Measurements from ENCODE around the gene JARID2.

JARID2 gene

GRCh38 chr6:15476631-15477380, 230.9 kb downstream of the JARID2 start:
- FAIRE-seq = no peak

GRCh38 chr6:15477746-15478145, 231.9 kb downstream of the JARID2 start:
- no peak for FAIRE-seq

- no peak for FAIRE-seq
Measured at GRCh38 chr6:15479761-15480160, 233.9 kb downstream of the JARID2 start.

- FAIRE-seq = no peak
Measured at GRCh38 chr6:15480525-15480924, 234.7 kb downstream of the JARID2 start.

GRCh38 chr6:15481390-15482291, 235.8 kb downstream of the JARID2 start:
- no peak for FAIRE-seq

- FAIRE-seq = no peak
Measured at GRCh38 chr6:15483060-15483459, 237.2 kb downstream of the JARID2 start.

GRCh38 chr6:15484140-15484539, 238.3 kb downstream of the JARID2 start:
- FAIRE-seq = no peak

- no peak for FAIRE-seq
Measured at GRCh38 chr6:15484821-15485220, 239.0 kb downstream of the JARID2 start.

- no peak for FAIRE-seq
Measured at GRCh38 chr6:15485936-15486335, 240.1 kb downstream of the JARID2 start.

- FAIRE-seq = no peak
Measured at GRCh38 chr6:15487262-15487661, 241.4 kb downstream of the JARID2 start.

GRCh38 chr6:15489261-15489962, 243.5 kb downstream of the JARID2 start:
- no peak for FAIRE-seq

- no peak for FAIRE-seq
Measured at GRCh38 chr6:15490242-15491100, 244.6 kb downstream of the JARID2 start.

GRCh38 chr6:15491255-15491985, 245.6 kb downstream of the JARID2 start:
- FAIRE-seq = peak; percentile 21

- no peak for FAIRE-seq
Measured at GRCh38 chr6:15491986-15492269, 246.1 kb downstream of the JARID2 start.

GRCh38 chr6:15493437-15494168, 247.7 kb downstream of the JARID2 start:
- no peak for FAIRE-seq

- no peak for FAIRE-seq
Measured at GRCh38 chr6:15495375-15495901, 249.6 kb downstream of the JARID2 start.

- FAIRE-seq = no peak
Measured at GRCh38 chr6:15496345-15497131, 250.7 kb downstream of the JARID2 start.

GRCh38 chr6:15498640-15499039, 252.8 kb downstream of the JARID2 start:
- no peak for FAIRE-seq

GRCh38 chr6:15499125-15499524, 253.3 kb downstream of the JARID2 start:
- FAIRE-seq = no peak

GRCh38 chr6:15499591-15499990, 253.7 kb downstream of the JARID2 start:
- FAIRE-seq = no peak

Data from colon (tissue), 2 donors.